Measurements from ENCODE around the gene DUSP9. TPM values are rescaled to one million over a fixed set of nuclear protein-coding genes. Genes with fewer than 3 reads are reported as not detected.

DUSP9 gene
- total RNA-seq, 1 experiment from 2014 or later: 10.7 TPM

- TF ChIP-seq EZH2 (IDR thresholded peaks at IDR 0.05; ENCODE audit: low read length, unreplicated experiment) (no peak), EZH2phosphoT487 (IDR thresholded peaks at IDR 0.05; ENCODE audit: borderline replicate concordance, low read length) (no peak)
- TF ChIP-seq, protein P1, sequence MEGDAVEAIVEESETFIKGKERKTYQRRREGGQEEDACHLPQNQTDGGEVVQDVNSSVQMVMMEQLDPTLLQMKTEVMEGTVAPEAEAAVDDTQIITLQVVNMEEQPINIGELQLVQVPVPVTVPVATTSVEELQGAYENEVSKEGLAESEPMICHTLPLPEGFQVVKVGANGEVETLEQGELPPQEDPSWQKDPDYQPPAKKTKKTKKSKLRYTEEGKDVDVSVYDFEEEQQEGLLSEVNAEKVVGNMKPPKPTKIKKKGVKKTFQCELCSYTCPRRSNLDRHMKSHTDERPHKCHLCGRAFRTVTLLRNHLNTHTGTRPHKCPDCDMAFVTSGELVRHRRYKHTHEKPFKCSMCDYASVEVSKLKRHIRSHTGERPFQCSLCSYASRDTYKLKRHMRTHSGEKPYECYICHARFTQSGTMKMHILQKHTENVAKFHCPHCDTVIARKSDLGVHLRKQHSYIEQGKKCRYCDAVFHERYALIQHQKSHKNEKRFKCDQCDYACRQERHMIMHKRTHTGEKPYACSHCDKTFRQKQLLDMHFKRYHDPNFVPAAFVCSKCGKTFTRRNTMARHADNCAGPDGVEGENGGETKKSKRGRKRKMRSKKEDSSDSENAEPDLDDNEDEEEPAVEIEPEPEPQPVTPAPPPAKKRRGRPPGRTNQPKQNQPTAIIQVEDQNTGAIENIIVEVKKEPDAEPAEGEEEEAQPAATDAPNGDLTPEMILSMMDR (conservative IDR thresholded peaks at IDR 0.05; ENCODE audit: low read depth, low read length): no peak
- BruUV-seq (replicated peaks): no TSS peak
- Histone ChIP-seq H4K20me1 (ENCODE audit: low read length) (no peaks in the 10 kb centered on the region), H3K36me3 (ENCODE audit: low read depth, low read length) (no peaks in the 10 kb centered on the region), H3K27ac (ENCODE audit: low read length) (no peak overlapping the region), H3K27me3 (ENCODE audit: low read length) (peaks cover 20% of the 10 kb centered on the region; the same call in 1 of the 2 replicates), H3K4me2 (ENCODE audit: low read length) (no peak overlapping the region), H3K4me3 (ENCODE audit: low read length) (no peak overlapping the region), H3K9me3 (ENCODE audit: low read length) (no peaks in the 10 kb centered on the region), H3K9me2 (replicated peaks; ENCODE audit: low read length) (no peaks in the 10 kb centered on the region), H3K9ac (ENCODE audit: low read length) (no peak overlapping the region), H3F3A (ENCODE audit: low read length, unreplicated experiment) (no peaks in the 10 kb centered on the region), H3K79me2 (ENCODE audit: low read length) (no peaks in the 10 kb centered on the region), H2AFZ (ENCODE audit: low read length) (no peak overlapping the region), H3K4me1 (ENCODE audit: insufficient read depth, low read length) (no peaks in the 10 kb centered on the region)
- ATAC-seq: no peak
- DNase-seq: no peak
- intact Hi-C loops (cut with micrococcal nuclease): no loop called here
- CTCF ChIA-PET: no interaction called here
- POLR2A ChIA-PET (ENCODE audit: unreplicated experiment): no interaction called here
Observed at GRCh38 chrX:153628129-153628528, 18.9 kb upstream of the DUSP9 start.

DNA sequence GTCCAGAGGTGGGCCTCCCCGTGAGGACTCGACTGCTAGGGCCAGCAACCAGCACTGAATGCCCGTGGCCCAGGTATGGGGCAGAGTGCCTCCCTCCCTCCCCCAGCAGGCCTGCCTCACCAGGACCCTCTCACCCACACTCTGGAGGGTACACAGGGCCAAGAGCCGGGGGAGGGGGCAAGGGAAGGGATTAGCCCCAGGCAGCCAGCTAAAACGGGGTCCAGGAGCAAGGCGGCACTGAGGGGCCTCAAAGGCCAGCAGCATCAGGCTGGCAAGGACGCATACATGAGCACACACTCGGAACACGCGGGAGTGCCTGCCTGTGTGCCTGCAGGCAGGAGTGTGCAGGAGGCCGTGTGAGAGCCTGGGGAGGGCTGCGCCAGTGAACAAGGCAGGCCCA lies 18.3 kb upstream of the DUSP9 start:
- H3F3A ChIP-seq (ENCODE audit: low read length, unreplicated experiment): no peaks in the 10 kb centered on the region
- no peak overlapping the region for H3K4me2 ChIP-seq (ENCODE audit: low read length)
- H3K27me3 ChIP-seq (ENCODE audit: low read length): peaks cover 14% of the 10 kb centered on the region; the same call in 1 of the 2 replicates
- no peaks in the 10 kb centered on the region for H3K9me2 ChIP-seq (replicated peaks; ENCODE audit: low read length)
- intact Hi-C loops (cut with micrococcal nuclease): no loop called here
- BruUV-seq (replicated peaks): no TSS peak
- no peak overlapping the region for H3K4me3 ChIP-seq (ENCODE audit: low read length)
- CTCF ChIA-PET: no interaction called here
- no peak overlapping the region for H3K27ac ChIP-seq (ENCODE audit: low read length)
- H3K9ac ChIP-seq (ENCODE audit: low read length): no peak overlapping the region
- POLR2A ChIA-PET (ENCODE audit: unreplicated experiment): no interaction called here
- no peaks in the 10 kb centered on the region for H3K36me3 ChIP-seq (ENCODE audit: low read depth, low read length)
- DNase-seq: no peak
- no peaks in the 10 kb centered on the region for H3K9me3 ChIP-seq (ENCODE audit: low read length)
- TF ChIP-seq, protein P1 (conservative IDR thresholded peaks at IDR 0.05; ENCODE audit: low read depth, low read length): no peak
- TF ChIP-seq EZH2 (IDR thresholded peaks at IDR 0.05; ENCODE audit: low read length, unreplicated experiment): no peak
- TF ChIP-seq EZH2phosphoT487 (IDR thresholded peaks at IDR 0.05; ENCODE audit: borderline replicate concordance, low read length): no peak
- ATAC-seq: no peak
- H3K79me2 ChIP-seq (ENCODE audit: low read length): no peaks in the 10 kb centered on the region
- H4K20me1 ChIP-seq (ENCODE audit: low read length): no peaks in the 10 kb centered on the region
- no peak overlapping the region for H2AFZ ChIP-seq (ENCODE audit: low read length)
- no peaks in the 10 kb centered on the region for H3K4me1 ChIP-seq (ENCODE audit: insufficient read depth, low read length)

DNA sequence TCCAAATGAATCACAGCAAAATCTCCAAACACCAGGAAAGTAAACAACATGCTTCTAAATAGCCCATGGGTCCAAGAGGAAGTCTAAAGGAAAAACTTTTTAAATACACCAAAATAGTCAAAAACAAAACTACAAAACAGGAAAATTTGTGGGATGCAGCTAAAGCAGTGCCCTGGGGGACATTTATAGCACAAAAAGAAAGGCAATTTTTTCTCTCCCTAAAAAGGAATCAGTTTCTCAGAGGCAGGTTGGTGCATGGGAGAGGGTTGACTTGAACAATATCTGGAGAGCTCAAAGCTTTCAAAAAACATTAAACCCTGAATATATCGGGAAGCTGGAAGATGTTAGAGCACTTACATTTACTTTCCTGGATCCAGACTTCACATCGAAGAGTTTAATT lies 15.7 kb upstream of the DUSP9 start:
- POLR2A ChIA-PET (ENCODE audit: unreplicated experiment): no interaction called here
- Histone ChIP-seq H3K36me3 (ENCODE audit: low read depth, low read length) (no peaks in the 10 kb centered on the region), H3K27me3 (ENCODE audit: low read length) (no peaks in the 10 kb centered on the region; the same call in 1 of the 2 replicates), H3K4me2 (ENCODE audit: low read length) (no peak overlapping the region), H3K79me2 (ENCODE audit: low read length) (no peaks in the 10 kb centered on the region), H3F3A (ENCODE audit: low read length, unreplicated experiment) (no peaks in the 10 kb centered on the region), H4K20me1 (ENCODE audit: low read length) (no peaks in the 10 kb centered on the region), H2AFZ (ENCODE audit: low read length) (no peak overlapping the region), H3K9ac (ENCODE audit: low read length) (no peak overlapping the region), H3K4me1 (ENCODE audit: insufficient read depth, low read length) (no peaks in the 10 kb centered on the region), H3K27ac (ENCODE audit: low read length) (no peak overlapping the region), H3K9me3 (ENCODE audit: low read length) (no peaks in the 10 kb centered on the region), H3K4me3 (ENCODE audit: low read length) (no peak overlapping the region), H3K9me2 (replicated peaks; ENCODE audit: low read length) (no peaks in the 10 kb centered on the region)
- no peak for DNase-seq
- intact Hi-C loops (cut with micrococcal nuclease): no loop called here
- BruUV-seq (replicated peaks): no TSS peak
- CTCF ChIA-PET: no interaction called here
- TF ChIP-seq, protein P1 (conservative IDR thresholded peaks at IDR 0.05; ENCODE audit: low read depth, low read length): no peak
- TF ChIP-seq EZH2 (IDR thresholded peaks at IDR 0.05; ENCODE audit: low read length, unreplicated experiment) (no peak), EZH2phosphoT487 (IDR thresholded peaks at IDR 0.05; ENCODE audit: borderline replicate concordance, low read length) (no peak)
- no peak for ATAC-seq
